ENCODE measurements around the gene PCCA.

Gene PCCA

GRCh38 chr13:100305398-100305797, 216.5 kb downstream of the PCCA start:
- H4K91ac ChIP-seq (ENCODE audit: low read length) = no peak overlapping the region
- no peak overlapping the region for H3K14ac ChIP-seq (ENCODE audit: low read length in 2 of 2)
- DNase-seq = no peak
- no peak overlapping the region for H3K4me2 ChIP-seq (ENCODE audit: low read length, poor library complexity, severe bottlenecking)
- no peak overlapping the region for H2AFZ ChIP-seq (ENCODE audit: low read depth, low read length)
- peaks cover 10% of the 10 kb centered on the region for H3K79me1 ChIP-seq (replicated peaks; ENCODE audit: low read length, poor library complexity, severe bottlenecking)
- H3K4me1 ChIP-seq (ENCODE audit: control insufficient read depth, insufficient read depth, low read depth, low read length) = peaks cover 6% of the 10 kb centered on the region
- no peak overlapping the region for H2BK5ac ChIP-seq (ENCODE audit: low read depth, low read length, poor library complexity, severe bottlenecking)
- H2BK120ac ChIP-seq (ENCODE audit: low read depth, low read length) = no peak overlapping the region
- no peak overlapping the region for H4K8ac ChIP-seq (ENCODE audit: low read length)
- no peak overlapping the region for H2AK5ac ChIP-seq (ENCODE audit: low read length, severe bottlenecking)
- H3K4me3 ChIP-seq (ENCODE audit: insufficient read depth in 1 of 2, low read depth in 1 of 2, low read length in 2 of 2) = no peak overlapping the region
- H3K23ac ChIP-seq (ENCODE audit: low read length in 2 of 2) = no peak overlapping the region
- H3K18ac ChIP-seq (ENCODE audit: low read depth in 1 of 2, low read length in 2 of 2) = no peak overlapping the region
- no peaks in the 10 kb centered on the region for H3K27me3 ChIP-seq (ENCODE audit: control insufficient read depth in 1 of 2, insufficient read depth in 1 of 2, low read length in 2 of 2)
- no peak overlapping the region for H3K9ac ChIP-seq (ENCODE audit: low read length)
- WGBS = 100% methylated on average over 1 of the region's 2 CpGs
- H3K36me3 ChIP-seq (ENCODE audit: control insufficient read depth in 1 of 2, insufficient read depth in 2 of 2, low read depth in 1 of 2, low read length in 2 of 2) = peaks cover 8 to 11% of the 10 kb centered on the region in 2 experiments
- H2BK12ac ChIP-seq (ENCODE audit: low read length in 2 of 2) = no peak overlapping the region
- H3K27ac ChIP-seq (ENCODE audit: low read length, poor library complexity, severe bottlenecking) = no peak overlapping the region
- no peak overlapping the region for H2BK15ac ChIP-seq (ENCODE audit: low read depth, poor library complexity, severe bottlenecking)
- no peaks in the 10 kb centered on the region for H3K9me3 ChIP-seq (ENCODE audit: control insufficient read depth, low read length)
- H3K4ac ChIP-seq (ENCODE audit: low read depth in 1 of 2, low read length in 2 of 2) = no peak overlapping the region

- Histone ChIP-seq H3K4me1 (ENCODE audit: control insufficient read depth, insufficient read depth, low read depth, low read length) (peaks cover 6% of the 10 kb centered on the region), H3K9ac (ENCODE audit: low read length) (no peak overlapping the region), H3K14ac (ENCODE audit: low read length in 2 of 2) (no peak overlapping the region), H3K23ac (ENCODE audit: low read length in 2 of 2) (no peak overlapping the region), H4K91ac (ENCODE audit: low read length) (no peak overlapping the region), H3K4me2 (ENCODE audit: low read length, poor library complexity, severe bottlenecking) (peak overlapping the region; percentile 38), H2AFZ (ENCODE audit: low read depth, low read length) (no peak overlapping the region), H2BK5ac (ENCODE audit: low read depth, low read length, poor library complexity, severe bottlenecking) (no peak overlapping the region), H3K36me3 (ENCODE audit: control insufficient read depth in 1 of 2, insufficient read depth in 2 of 2, low read depth in 1 of 2, low read length in 2 of 2) (peaks cover 6 to 15% of the 10 kb centered on the region in 2 experiments), H2BK12ac (ENCODE audit: low read length in 2 of 2) (no peak overlapping the region), H2BK15ac (ENCODE audit: low read depth, poor library complexity, severe bottlenecking) (no peak overlapping the region), H4K8ac (ENCODE audit: low read length) (no peak overlapping the region), H3K4ac (ENCODE audit: low read depth in 1 of 2, low read length in 2 of 2) (no peak overlapping the region), H3K18ac (ENCODE audit: low read depth in 1 of 2, low read length in 2 of 2) (peak overlapping the region in 1 of 2 experiments; percentile 52), H3K9me3 (ENCODE audit: control insufficient read depth, low read length) (no peaks in the 10 kb centered on the region), H3K27me3 (ENCODE audit: control insufficient read depth in 1 of 2, insufficient read depth in 1 of 2, low read length in 2 of 2) (no peaks in the 10 kb centered on the region), H3K4me3 (ENCODE audit: insufficient read depth in 1 of 2, low read depth in 1 of 2, low read length in 2 of 2) (no peak overlapping the region), H2BK120ac (ENCODE audit: low read depth, low read length) (no peak overlapping the region), H2AK5ac (ENCODE audit: low read length, severe bottlenecking) (no peak overlapping the region), H3K27ac (ENCODE audit: low read length, poor library complexity, severe bottlenecking) (peak overlapping the region; percentile 65), H3K79me1 (replicated peaks; ENCODE audit: low read length, poor library complexity, severe bottlenecking) (peaks cover 10% of the 10 kb centered on the region)
- no peak for DNase-seq
- 87% methylated on average over 3 of the region's 4 CpGs for WGBS
Measured at GRCh38 chr13:100306030-100306429, 217.1 kb downstream of the PCCA start.

DNA sequence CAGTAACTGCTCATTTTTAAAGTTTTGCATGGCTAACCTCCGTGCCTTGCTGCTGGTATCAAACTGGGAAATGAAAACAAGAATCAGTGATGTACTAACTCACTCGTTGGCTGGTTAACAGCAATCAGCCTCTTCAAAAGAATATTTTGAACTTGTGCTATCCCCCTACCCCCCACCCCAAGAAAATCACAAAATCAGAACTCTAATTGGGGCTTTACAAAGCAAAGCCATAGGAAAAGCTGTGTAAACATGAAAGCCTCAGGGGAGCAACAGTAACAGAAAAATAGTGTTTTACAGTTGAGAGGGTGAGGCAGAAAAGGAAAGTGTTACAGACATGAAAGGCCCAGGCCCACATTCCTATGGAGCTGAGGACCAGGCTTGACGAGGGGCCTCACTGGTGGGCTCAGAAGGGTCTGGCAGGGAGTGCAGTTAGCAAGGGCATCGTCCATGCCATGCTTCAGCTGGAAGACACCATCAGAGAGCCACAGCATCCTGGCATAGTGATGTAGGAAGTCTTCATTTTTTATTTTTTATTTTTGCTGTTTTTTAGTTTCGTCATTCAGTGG, 217.6 kb downstream of the PCCA start:
- Histone ChIP-seq H3K36me3 (ENCODE audit: control insufficient read depth in 1 of 2, insufficient read depth in 2 of 2, low read depth in 1 of 2, low read length in 2 of 2) (peaks cover 8 to 15% of the 10 kb centered on the region in 2 experiments), H2AK5ac (ENCODE audit: low read length, severe bottlenecking) (peak overlapping the region; percentile 91), H3K4me1 (ENCODE audit: control insufficient read depth, insufficient read depth, low read depth, low read length) (peaks cover 6% of the 10 kb centered on the region), H3K4me3 (ENCODE audit: insufficient read depth in 1 of 2, low read depth in 1 of 2, low read length in 2 of 2) (no peak overlapping the region), H4K8ac (ENCODE audit: low read length) (peak overlapping the region; percentile 41), H2BK15ac (ENCODE audit: low read depth, poor library complexity, severe bottlenecking) (no peak overlapping the region), H3K9ac (ENCODE audit: low read length) (no peak overlapping the region), H3K18ac (ENCODE audit: low read depth in 1 of 2, low read length in 2 of 2) (peak overlapping the region in 1 of 2 experiments; percentile 54), H3K27me3 (ENCODE audit: control insufficient read depth in 1 of 2, insufficient read depth in 1 of 2, low read length in 2 of 2) (no peaks in the 10 kb centered on the region), H3K9me3 (ENCODE audit: control insufficient read depth, low read length) (no peaks in the 10 kb centered on the region), H2BK120ac (ENCODE audit: low read depth, low read length) (no peak overlapping the region), H2AFZ (ENCODE audit: low read depth, low read length) (no peak overlapping the region), H3K4me2 (ENCODE audit: low read length, poor library complexity, severe bottlenecking) (peak overlapping the region; percentile 7), H3K23ac (ENCODE audit: low read length in 2 of 2) (no peak overlapping the region), H2BK12ac (ENCODE audit: low read length in 2 of 2) (peak overlapping the region in 1 of 2 experiments; percentile 76), H3K27ac (ENCODE audit: low read length, poor library complexity, severe bottlenecking) (peak overlapping the region; percentile 96), H3K14ac (ENCODE audit: low read length in 2 of 2) (peak overlapping the region in 1 of 2 experiments; percentile 48), H4K91ac (ENCODE audit: low read length) (no peak overlapping the region), H3K4ac (ENCODE audit: low read depth in 1 of 2, low read length in 2 of 2) (no peak overlapping the region), H2BK5ac (ENCODE audit: low read depth, low read length, poor library complexity, severe bottlenecking) (peak overlapping the region; percentile 4), H3K79me1 (replicated peaks; ENCODE audit: low read length, poor library complexity, severe bottlenecking) (peaks cover 10% of the 10 kb centered on the region)
- 91% methylated on average over 5 of the region's 5 CpGs for WGBS
- no peak for DNase-seq

DNA sequence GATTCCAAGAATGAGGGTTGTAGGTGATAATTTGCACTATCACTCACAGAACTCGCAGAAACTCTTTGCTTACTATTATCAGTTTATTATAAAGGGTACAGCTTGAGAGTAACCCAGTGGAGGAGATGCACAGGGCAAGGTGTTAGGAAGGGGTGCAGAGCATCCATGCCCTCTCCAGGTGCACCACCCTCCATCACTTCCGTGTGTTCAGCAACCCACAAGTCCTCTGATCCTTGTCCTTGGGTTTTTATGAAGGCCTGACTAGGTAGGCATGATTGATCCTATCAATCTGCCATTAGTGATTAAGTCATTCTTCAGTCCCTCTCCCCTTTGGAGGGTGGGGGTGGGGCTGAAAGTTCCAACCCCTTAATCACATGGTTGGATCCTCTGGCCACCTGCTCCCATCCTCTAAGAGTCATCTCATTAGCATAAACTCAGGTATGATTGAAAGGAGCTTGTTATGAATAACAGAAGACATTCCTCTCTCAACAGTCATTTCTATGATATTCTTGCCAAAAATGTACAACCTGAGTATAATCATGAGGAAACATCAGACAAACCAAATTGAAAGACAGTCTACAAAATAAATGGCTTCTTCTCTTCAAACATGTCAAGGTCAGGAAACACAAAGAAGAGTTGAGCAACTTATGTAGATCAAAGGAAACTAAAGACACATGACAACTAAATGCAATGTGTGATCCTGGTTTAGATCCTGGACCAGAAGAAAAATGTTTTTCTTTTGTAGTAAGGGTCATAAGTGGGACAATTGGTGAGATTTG, 225.4 kb downstream of the PCCA start:
- Histone ChIP-seq H2BK12ac (ENCODE audit: low read length in 2 of 2) (no peak overlapping the region), H3K4me2 (ENCODE audit: low read length, poor library complexity, severe bottlenecking) (no peak overlapping the region), H2BK5ac (ENCODE audit: low read depth, low read length, poor library complexity, severe bottlenecking) (no peak overlapping the region), H4K8ac (ENCODE audit: low read length) (no peak overlapping the region), H3K4me3 (ENCODE audit: insufficient read depth in 1 of 2, low read depth in 1 of 2, low read length in 2 of 2) (no peak overlapping the region), H2AFZ (ENCODE audit: low read depth, low read length) (no peak overlapping the region), H3K36me3 (ENCODE audit: control insufficient read depth in 1 of 2, insufficient read depth in 2 of 2, low read depth in 1 of 2, low read length in 2 of 2) (peaks cover 8 to 24% of the 10 kb centered on the region in 2 experiments), H4K91ac (ENCODE audit: low read length) (no peak overlapping the region), H2AK5ac (ENCODE audit: low read length, severe bottlenecking) (no peak overlapping the region), H3K79me1 (replicated peaks; ENCODE audit: low read length, poor library complexity, severe bottlenecking) (peaks cover 14% of the 10 kb centered on the region), H2BK15ac (ENCODE audit: low read depth, poor library complexity, severe bottlenecking) (no peak overlapping the region), H3K14ac (ENCODE audit: low read length in 2 of 2) (no peak overlapping the region), H3K27me3 (ENCODE audit: control insufficient read depth in 1 of 2, insufficient read depth in 1 of 2, low read length in 2 of 2) (no peaks in the 10 kb centered on the region), H3K18ac (ENCODE audit: low read depth in 1 of 2, low read length in 2 of 2) (no peak overlapping the region), H3K9ac (ENCODE audit: low read length) (no peak overlapping the region), H3K9me3 (ENCODE audit: control insufficient read depth, low read length) (no peaks in the 10 kb centered on the region), H3K23ac (ENCODE audit: low read length in 2 of 2) (no peak overlapping the region), H3K27ac (ENCODE audit: low read length, poor library complexity, severe bottlenecking) (no peak overlapping the region), H2BK120ac (ENCODE audit: low read depth, low read length) (no peak overlapping the region), H3K4me1 (ENCODE audit: control insufficient read depth, insufficient read depth, low read depth, low read length) (no peaks in the 10 kb centered on the region), H3K4ac (ENCODE audit: low read depth in 1 of 2, low read length in 2 of 2) (no peak overlapping the region)
- WGBS = 100% methylated on average over 1 of the region's 2 CpGs
- DNase-seq = no peak

All from mesenchymal stem cell (in vitro differentiated cells and primary cell).